Measurements from ENCODE around the gene NFIC.
A peak's percentile ranks its signal among the peaks of the same experiment; 100 is the strongest.
"Not testable (repeated sequence)": the region's sequence is repeated elsewhere in the genome, so short reads cannot be mapped to it uniquely, and the experiment has no call there.

NFIC gene

DNA sequence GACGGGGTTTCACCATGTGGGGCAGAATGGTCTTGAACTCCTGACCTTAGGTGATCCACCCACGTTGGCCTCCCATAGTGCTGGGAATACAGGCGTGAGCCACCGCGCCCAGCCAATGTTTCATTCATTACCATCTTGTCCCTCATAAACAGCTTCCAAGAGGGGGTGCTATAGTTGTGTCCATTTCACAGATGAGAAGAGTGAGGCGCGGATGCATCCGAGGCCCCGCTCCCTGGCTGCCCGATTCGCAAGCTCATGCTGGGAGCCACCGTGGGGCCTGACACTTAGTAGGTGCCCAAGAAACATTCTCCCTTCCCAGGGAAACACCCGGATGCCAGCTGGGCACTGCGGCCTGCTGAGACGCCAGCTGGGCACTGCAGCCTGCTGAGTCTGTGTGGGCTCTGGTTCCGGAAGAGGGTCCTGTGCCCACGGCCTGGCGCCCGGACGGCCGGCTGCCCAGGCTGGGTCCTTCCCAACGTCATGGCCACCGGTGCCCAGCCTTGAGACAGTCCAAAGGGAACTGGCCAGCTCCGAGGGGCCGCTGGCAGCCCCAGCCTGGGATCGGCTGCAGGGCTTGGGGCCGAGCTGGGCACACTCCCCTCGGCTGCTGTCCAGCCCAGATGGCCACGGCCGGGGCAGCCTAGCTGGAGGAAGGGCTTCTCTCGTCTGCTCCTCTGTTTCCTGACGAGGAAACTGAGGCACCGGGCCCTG lies 54.7 kb downstream of the NFIC start:
- DNase-seq (ENCODE audit: low read depth in 2 of 2): no peak

DNA sequence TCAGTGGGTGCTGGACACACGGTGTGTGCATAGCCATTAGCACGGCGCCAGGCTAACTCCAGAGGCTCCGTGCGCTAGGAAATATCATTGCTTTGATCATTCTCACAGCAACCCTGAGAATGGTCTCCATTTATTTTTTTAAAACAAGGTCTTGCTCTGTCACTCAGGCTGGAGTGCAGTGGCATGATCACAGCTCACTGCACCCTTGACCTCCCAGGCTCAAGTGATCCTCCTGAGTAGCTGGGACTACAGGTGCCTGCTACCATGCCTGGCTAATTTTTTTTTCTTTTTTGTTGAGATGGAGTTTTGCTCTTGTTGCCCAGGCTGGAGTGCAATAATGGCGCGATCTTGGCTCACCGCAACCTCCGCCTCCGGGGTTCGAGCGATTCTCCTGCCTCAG lies 55.3 kb downstream of the NFIC start:
- not testable (repeated sequence) for DNase-seq (ENCODE audit: low read depth in 2 of 2)

DNA sequence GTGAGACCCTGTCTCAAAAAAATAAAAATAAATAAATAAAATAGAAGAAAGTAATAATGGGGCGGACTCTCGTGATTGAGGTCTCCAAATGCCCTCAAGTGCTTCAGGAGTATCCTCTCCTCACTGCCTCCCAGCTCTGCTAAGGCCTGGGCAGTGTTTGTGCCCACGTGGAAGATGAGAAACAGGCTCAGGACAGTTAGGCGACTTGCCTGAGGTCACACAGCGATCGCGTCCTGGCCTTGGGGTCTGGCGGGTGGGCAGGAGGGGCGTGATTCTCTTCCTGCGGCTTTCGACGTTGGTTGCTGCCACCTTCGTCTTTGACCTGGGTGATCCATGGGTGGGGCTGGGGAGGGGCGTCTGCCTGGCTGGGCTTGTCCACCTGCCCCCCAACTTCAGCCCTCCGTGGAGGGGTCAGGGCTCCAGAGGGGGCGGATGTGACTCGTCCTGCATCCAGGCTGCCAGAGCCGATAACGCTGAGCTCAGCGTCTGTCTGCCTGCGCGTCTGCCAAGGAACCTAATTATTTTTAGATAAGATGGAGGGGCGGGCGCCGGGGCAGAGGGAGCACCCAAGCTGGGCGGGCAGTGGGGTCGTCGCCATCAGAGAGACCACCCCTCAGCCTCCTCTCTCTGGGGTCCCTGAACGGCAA lies 56.9 kb downstream of the NFIC start:
- DNase-seq (ENCODE audit: low read depth in 2 of 2): no peak

DNA sequence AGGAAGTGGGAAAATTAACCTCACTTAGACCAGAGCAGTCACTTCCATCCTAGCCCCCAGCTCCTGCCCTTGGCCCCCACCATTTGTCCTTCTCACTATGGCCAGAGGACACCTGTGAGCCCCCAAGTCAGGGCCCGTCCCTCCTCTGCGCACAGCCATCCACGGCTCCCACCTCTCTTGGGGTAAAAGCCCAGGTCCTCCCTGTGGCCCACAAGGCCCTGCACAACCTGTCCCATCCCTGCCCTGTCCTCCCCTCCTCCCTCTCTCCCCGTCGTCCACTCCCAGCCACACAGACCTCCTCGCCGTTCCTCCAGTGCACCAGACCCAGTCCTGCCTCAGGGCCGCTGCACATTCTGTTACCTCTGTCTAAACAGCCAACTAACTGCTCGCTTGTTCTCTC lies 60.0 kb downstream of the NFIC start:
- no peak for DNase-seq (ENCODE audit: low read depth in 2 of 2)

DNA sequence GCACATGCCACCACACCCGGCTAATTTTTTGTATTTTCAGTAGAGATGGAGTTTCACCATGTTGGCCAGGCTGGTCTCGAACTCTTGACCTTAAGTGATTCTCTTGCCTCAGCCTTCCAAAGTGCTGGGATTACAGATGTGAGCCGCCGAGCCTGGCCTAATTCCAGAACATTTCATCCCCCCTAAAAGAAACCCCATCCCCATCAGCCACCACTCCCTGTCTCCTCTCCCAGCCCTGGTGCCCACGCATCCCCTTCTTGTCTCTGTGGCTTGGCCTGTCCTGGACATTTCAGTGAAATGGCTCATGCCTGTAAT lies 63.9 kb downstream of the NFIC start:
- not testable (repeated sequence) for DNase-seq (ENCODE audit: low read depth in 2 of 2)

DNA sequence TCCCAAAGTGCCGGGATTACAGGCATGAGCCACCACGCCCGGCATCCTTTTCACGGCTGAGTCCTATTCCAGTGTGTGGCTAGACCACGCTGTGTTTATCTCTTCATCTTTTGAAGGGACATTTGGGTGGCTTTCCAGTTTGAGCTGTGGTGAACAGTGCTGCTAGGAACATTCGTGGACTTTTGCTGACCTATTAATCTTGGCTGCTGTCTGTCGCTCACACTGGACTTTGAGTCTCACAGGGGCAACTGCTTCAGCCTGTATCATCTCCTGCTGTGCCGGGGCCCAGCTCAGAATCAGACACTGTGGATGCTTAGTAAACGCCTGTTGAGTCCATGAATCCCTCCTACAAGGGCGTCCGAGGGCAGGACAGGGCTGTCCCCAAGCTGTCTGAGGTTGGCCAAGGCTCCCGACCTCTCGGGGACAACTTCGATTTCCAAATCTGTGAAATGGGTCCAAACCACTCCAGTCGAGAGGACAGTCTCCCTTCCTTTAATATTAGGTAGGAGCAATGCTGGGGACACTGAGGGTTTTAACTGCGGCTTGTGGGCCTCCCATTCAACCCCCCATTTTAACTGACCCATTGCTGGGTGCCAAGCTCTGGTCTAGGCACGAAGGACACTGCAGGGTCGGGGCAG lies 65.5 kb downstream of the NFIC start:
- no peak for DNase-seq (ENCODE audit: low read depth in 2 of 2)

DNA sequence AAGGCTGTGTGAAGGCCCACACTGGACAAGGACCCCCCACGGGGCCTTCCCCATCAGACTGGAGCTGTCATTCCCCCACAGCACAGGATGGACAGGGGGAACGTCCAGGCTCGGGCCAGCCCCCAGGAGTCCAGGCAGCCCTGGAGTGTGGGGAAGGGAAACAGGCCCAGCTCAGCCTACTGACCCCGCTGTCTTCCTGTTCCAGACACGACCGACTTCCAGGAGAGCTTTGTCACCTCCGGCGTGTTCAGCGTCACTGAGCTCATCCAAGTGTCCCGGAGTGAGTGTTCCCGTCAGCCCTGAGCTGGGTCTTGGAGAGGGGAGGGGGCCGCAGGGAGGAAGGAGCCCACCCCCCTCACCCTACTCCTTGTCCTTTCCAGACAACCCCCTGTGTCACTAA lies 66.9 kb downstream of the NFIC start:
- DNase-seq (ENCODE audit: low read depth in 2 of 2): no peak

DNA sequence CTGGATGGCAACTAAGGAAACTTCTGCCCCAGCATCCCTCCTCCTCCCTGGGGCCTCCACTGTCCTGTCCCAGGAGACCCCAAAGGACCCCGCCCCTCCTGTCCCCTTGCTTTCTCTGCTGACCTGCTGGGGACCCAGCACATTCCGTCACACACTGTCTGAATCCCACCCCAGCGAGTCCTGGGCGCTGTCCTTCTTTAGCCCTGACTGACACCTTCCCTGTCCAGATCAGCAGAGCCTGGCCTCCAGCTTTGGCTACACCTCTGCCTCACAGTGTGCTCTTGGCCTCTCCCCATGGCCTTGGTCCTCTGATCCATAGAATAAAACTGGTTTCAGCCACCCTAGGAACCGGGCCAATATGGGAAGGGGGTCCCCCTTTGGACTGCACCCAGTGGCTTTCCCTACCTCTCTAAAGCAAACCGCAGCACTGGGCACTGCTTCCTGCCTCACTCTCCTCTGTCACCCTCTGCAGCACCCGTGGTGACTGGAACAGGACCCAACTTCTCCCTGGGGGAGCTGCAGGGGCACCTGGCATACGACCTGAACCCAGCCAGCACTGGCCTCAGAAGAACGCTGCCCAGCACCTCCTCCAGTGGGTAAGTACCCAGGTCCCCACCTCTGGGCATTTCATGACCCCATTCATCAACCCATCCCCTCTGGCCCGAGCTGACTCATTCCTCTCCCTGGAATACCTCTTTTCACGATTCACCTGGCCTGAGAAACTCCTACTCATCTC lies 67.6 kb downstream of the NFIC start:
- no peak for DNase-seq (ENCODE audit: low read depth in 2 of 2)

DNA sequence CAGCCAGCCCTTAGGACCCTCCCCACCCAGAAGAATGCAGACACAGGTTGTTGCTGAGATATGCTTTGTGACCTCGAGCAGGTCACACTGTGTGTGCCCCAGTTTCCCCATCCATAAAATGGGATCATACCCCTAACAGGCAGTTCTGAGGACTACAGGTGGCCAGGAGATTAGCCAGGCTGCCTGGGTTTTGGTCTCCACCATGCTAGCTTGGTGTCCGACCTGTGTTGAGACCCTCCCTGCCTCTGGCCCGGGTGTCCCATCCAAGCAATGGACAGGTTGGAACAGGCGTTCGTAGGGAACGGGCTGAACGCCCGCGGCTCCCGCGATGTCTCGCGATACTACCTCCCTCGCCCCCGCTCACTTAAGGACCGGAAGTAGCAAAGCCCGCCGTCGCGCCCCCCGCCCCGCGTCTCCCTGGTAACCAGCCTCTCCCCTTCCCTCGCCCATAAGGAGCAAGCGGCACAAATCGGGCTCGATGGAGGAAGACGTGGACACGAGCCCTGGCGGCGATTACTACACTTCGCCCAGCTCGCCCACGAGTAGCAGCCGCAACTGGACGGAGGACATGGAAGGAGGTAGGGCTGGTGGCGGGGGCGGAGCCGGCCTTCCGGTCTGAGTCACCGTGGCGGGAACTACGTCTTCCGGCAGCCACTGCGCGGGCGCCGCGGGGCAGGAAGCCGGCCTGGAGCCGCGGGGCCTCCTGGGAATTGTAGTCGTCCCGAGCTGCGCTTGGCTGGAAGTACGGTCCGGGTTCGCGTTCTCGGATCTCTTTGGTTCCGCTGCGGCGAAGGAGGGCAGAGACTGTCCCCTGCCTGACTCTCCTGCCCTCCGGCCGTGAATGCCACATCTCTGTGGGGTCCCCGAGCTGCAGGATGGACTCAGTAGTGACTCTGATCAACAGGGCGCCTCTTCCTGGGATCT lies 68.5 kb downstream of the NFIC start:
- DNase-seq (ENCODE audit: low read depth in 2 of 2): peak; percentile 90

DNA sequence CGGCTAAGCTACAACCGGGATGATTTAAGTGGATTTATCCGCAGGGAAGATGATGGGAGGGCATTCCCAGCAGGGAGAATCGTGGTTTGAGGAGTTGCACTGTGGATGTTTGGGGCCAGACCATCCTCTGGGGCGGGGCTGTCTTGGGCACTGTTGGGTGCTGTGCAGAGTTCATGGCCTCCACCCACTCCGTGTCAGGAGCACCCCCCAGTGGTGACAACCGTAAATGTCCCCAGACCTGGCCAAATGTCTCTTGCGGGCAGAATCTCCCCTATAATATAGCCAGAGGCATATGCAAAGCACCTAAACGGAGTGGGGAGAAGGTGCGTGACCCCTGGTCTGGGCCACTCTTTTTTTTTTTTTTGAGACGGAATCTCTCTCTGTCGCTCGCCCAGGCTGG lies 73.7 kb downstream of the NFIC start:
- peak; percentile 46 to 51 for DNase-seq (ENCODE audit: low read depth in 2 of 2)

DNA sequence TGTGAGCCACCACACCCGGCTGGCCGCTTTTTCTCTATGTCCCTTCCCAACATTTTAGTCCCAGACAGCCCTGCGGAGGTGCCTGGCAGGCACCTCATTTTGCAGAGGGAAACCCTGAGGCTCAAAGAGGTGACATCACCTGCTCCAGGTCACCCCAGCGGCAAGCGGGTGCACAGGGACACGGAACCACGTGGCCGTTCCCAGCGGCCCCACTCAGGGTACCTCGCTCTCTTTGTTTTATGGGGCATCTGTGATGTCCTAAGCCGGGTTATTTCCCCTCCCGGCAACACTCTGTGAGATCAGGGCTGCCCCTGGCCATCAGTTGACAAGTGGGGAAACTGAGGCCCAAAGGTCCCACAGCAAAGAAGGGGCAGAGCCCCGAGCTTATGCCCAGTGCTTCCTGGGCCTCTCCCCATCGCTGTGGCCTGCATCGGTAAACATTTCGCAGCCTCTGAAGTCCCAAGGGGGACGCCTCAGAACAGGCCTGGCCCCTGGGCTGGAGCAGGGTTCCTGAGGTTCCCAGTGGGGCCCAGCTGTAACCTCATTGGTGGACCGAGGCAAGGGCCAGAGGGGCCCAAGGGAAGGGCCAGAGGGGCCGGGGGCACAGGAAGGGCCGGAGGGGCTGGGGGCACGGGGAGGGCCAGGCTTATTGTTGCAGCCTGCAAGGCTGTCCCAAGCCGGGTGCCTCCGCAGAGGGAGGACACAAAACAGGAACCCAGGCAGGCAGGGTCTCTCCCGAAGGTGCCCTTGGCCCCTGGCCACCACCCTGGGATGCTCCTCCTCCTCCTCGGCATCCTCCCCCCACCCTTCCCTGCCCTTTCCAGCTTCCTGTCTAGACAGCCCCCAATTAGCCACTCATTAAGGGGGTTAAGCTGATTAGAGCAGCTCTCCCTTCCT lies 75.0 kb downstream of the NFIC start:
- no peak for DNase-seq (ENCODE audit: low read depth in 2 of 2)

DNA sequence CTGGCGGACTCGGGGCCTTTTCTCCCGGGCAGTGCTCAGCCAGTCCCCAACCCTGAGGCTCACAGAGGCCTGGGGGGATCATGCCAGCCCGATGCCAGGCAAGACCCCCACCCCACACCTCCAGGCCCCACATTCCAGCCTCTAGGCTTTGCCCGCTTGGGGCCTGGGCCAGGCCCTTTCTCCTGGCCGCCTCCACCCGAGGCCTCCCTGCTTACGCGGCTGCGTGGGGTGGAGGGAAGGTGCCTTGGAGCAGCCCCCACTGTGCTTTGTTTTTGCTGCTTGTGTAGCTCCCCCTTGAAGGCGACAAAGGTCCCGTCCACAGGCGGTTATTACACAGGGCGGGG lies 75.6 kb downstream of the NFIC start:
- DNase-seq (ENCODE audit: low read depth in 2 of 2): no peak

DNA sequence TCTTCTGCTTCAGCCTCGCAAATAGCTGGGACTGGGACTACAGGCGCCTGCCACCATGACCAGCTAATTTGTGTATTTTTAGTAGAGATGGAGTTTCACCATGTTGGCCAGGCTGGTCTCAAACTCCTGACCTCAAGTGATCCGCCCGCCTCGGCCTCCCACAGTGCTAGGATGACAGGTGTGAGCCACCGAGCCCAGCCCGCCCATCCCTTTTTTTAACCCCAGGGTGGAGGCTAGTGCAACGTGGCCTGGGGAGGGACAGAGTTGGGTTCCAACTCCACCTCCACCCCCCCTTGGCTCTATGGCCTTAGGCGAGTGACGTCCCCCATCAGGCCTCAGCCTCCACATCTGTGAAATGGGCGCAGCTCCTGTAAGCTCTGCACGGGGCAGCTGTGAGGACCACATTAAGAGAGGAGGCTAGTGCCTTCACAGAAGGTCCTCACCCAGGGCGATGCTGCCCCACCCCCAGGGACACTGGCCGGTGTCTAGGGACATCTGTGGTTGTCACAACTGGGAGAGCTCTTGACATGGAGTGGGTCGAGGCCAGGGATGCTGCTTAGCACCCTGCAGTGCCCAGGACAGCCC lies 76.2 kb downstream of the NFIC start:
- DNase-seq (ENCODE audit: low read depth in 2 of 2): no peak

DNA sequence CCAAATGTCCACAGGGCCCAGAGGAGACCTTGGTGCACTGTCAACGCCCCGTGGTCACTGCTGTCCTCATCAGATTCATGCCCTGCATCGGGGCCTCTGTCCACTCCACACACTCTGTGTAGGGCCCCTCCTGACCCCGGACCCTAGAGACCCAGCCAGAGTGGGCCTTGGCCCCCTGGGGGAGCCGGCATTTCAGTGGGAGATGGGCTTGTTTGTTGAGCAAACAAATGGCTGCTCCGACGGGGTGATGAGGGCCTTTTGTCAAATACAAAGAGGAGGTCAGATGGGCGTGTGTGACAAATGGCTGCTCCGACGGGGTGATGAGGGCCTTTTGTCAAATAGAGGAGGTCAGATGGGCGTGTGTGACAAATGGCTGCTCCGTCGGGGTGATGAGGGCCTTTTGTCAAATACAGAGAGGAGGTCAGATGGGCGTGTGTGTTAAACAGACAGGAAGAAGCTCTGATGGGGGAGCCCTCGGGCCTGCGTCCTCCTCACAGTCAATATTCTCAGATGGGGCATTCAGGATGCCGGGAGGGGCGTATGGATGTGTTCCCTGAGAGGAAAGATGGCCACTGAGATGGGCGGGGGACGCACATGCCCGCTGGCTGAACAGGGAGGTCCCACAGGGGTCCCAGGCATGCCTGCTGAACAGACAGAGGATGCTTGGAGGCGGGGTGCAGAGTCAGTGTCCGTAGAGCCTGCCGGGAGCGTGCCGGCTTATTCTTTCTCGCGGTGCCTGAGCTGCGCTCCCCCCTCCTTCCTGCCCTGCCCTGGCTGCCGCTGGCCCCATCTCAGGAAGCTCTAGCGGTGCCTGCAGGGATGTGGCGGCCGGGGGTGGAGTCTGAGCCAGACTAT lies 77.7 kb downstream of the NFIC start:
- no peak for DNase-seq (ENCODE audit: low read depth in 2 of 2)

DNA sequence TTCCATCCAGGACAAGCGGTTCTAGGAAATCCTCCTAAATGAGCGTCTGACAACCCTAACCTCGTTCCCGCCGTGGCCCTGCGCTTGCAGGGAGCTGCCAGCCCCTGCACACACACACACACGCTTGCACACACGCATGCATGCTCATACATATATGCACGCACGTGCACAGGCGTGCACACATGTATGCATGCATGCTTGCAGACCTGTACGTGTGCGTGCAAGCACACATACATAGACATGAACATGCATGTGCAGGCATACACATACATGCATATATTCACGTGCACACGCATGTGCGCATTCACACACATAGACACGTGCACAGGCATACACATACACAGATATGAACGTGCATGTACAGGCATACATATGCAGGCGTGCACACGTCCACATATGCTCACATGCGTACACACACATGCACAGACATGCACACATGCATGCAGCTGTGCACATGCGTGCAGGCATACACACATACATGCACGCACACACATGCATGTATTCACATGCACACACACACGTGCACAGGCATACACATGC lies 78.4 kb downstream of the NFIC start:
- no peak for DNase-seq (ENCODE audit: low read depth in 2 of 2)

DNA sequence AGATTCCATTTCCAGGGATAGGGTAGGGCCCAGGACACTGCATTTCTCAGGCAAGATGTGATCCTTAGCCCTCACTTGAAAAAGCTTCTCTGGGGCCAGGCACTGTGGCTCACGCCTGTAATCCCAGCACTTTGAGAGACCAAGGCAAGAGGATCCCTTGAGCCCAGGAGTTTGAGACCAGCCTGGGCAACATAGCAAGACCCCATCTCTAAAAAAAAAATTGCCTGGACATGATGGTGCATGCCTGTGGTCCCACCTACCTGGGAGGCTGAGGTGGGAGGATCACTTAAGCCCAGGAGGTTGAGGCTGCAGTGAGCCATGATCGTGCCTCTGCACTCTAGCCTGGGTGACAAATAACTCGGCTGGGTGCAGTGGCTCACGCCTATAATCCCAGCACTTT lies 80.3 kb downstream of the NFIC start:
- not testable (repeated sequence) for DNase-seq (ENCODE audit: low read depth in 2 of 2)

DNA sequence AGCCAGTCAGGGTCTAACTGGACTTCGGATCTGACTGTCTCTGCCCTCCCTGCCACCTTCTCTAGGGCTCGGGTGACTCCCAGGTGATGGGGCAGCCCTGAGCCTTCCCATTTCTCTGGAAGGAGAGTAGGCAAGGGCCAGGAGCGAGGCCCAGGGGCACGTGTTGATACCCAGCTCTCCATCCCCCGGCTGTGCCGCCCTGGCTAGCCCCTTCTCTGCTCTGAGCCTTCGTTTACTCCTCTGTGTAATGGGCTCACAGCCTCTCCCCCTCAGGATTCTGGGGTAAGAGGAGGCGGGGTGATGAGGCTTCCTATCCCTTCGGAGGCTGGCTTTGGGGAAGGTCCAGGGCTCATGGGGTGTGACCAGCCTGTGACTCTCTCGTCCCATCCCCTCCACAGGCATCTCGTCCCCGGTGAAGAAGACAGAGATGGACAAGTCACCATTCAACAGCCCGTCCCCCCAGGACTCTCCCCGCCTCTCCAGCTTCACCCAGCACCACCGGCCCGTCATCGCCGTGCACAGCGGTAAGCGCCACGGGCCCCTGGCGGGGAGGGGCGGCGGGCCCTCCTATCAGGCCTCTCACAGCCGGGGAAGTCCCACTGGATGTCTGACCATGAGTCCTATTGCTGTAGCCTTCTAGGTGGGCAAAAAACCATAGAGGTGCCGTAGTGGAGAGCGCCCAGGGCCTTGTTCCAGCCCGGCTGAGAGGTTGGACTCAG lies 82.4 kb downstream of the NFIC start:
- no peak for DNase-seq (ENCODE audit: low read depth in 2 of 2)

DNA sequence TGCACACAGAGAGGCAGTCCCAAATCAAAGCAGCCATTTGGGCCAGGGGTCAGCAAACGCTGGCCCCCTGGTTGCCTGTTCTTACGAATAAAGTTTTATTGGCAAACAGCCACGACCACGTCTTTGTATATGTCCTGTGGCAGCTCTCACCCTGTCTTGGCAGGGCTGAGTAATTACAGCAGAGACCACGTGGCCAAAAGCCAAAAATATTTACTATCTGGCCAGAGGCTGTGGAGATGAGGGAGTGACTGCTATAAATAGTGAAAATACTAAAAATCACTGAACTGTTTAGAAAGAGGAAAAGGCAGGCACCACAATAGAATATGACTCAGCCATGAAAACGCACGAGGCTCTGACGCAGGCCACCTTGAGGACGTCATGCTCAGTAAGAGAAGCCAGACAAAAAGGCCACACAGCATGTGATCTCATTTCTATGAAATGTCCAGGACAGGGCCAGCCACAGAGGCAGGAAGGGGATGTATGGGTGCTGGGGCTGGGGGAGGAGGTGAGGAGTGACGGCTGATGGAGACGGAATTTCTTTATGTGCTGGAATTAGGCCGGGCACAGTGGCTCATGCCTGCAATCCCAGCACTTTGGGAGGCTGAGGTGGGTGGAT lies 84.5 kb downstream of the NFIC start:
- no peak for DNase-seq (ENCODE audit: low read depth in 2 of 2)

Data from activated CD4-positive, alpha-beta T cell treated with anti-CD3 and anti-CD28 coated beads for 24 hours (primary cell).